H1 (cell line): Measurements from ENCODE around the gene ARMC5. TPM values are rescaled to one million over a fixed set of nuclear protein-coding genes. Genes with fewer than 3 reads are reported as not detected.

Experiments
- CTCF ChIA-PET: fragments of 300-600 bp; sonication (Branson Sonifier 250); formaldehyde crosslinking; loops from one replicate; lab custom pipeline; 2021; ENCODE audit not compliant: partially characterized antibody; lab: Charles Lee
- POLR2A ChIA-PET: fragments of 300-600 bp; sonication (Branson Sonifier 250); formaldehyde crosslinking; loops from one replicate; lab custom pipeline; 2021; ENCODE audit warnings: inconsistent platforms; ENCODE audit not compliant: partially characterized antibody; lab: Charles Lee
- DNase-seq, 2 experiments: peaks; one replicate each; pipeline versions ENCODE4 v3.0.0 to v3.0.0-alpha.2; 2010 to 2022; ENCODE audit warnings: low spot score in 2 of 2, low read depth in 1 of 2, mixed read lengths in 1 of 2
- FAIRE-seq: peaks from 2 replicates; lab custom pipeline; 2011; peaks lifted over from hg19 to GRCh38; lab: Jason Lieb, UNC
- H2AFZ ChIP-seq: 2 replicates; pipeline ENCODE4 v1.8.1; 2012; ENCODE audit warnings: low read length, inconsistent platforms
- H2AK5ac ChIP-seq: 2 replicates; pipeline ENCODE4 v1.6.1; 2013; ENCODE audit warnings: low read depth, low read length
- H2BK120ac ChIP-seq: replicated peaks from 2 replicates; pipeline ENCODE3; 2013; ENCODE audit warnings: low read depth, low read length, inconsistent platforms
- H2BK12ac ChIP-seq: 2 replicates; pipeline ENCODE4 v1.6.1; 2013; ENCODE audit warnings: low read depth, low read length
- H2BK15ac ChIP-seq: 2 replicates; pipeline ENCODE4 v1.6.1; 2013; ENCODE audit warnings: low read length
- H2BK20ac ChIP-seq: 2 replicates; pipeline ENCODE4 v1.6.1; 2013; ENCODE audit warnings: low read length
- H2BK5ac ChIP-seq: 2 replicates; pipeline ENCODE4 v1.6.1; 2013; ENCODE audit warnings: low read depth, low read length
- H3K14ac ChIP-seq: 2 replicates; pipeline ENCODE4 v1.6.1; 2013; ENCODE audit warnings: inconsistent platforms; ENCODE audit not compliant: insufficient read length
- H3K18ac ChIP-seq: 2 replicates; pipeline ENCODE4 v1.6.1; 2013; ENCODE audit warnings: low read length; ENCODE audit errors: extremely low read depth
- H3K23ac ChIP-seq: 2 replicates; pipeline ENCODE4 v1.6.1; 2013; ENCODE audit warnings: inconsistent platforms; ENCODE audit not compliant: insufficient read length
- H3K23me2 ChIP-seq: 2 replicates; pipeline ENCODE4 v1.6.1; 2013; ENCODE audit warnings: low read depth, low read length
- H3K27ac ChIP-seq: 2 replicates; pipeline ENCODE4 v1.6.1; 2011; ENCODE audit warnings: low read depth, low read length, inconsistent platforms
- H3K27me3 ChIP-seq, 4 experiments: replicated peaks in 1 of 4; 1 replicate in 1 of 4; 2 replicates in 3 of 4; pipeline versions ENCODE4 v1.6.1 to v1.8.1; 2011 to 2013; ENCODE audit warnings: low read length in 3 of 4, mild to moderate bottlenecking in 3 of 4, inconsistent platforms in 2 of 4, mixed read lengths in 2 of 4, moderate library complexity in 1 of 4; ENCODE audit not compliant: control insufficient read depth in 3 of 4, insufficient read depth in 3 of 4; ENCODE audit errors: extremely low read depth in 1 of 4
- H3K36me3 ChIP-seq, 4 experiments: 2 replicates each; pipeline versions ENCODE4 v1.6.1 to v1.8.1; 2011 to 2013; ENCODE audit warnings: mild to moderate bottlenecking in 4 of 4, low read length in 3 of 4, moderate library complexity in 2 of 4, control low read depth in 1 of 4, inconsistent platforms in 1 of 4; ENCODE audit not compliant: insufficient read depth in 4 of 4, control insufficient read depth in 2 of 4
- H3K4ac ChIP-seq: replicated peaks from 2 replicates; pipeline ENCODE3; 2013; ENCODE audit warnings: low read length, low read depth, mixed read lengths, inconsistent platforms; ENCODE audit not compliant: insufficient read length
- H3K4me1 ChIP-seq, 4 experiments: replicated peaks in 1 of 4; 1 replicate in 1 of 4; 2 replicates in 3 of 4; pipeline versions ENCODE4 v1.6.1 to v1.8.1; 2011 to 2013; ENCODE audit warnings: low read length in 3 of 4, inconsistent platforms in 2 of 4, mixed read lengths in 1 of 4; ENCODE audit not compliant: insufficient read depth in 4 of 4, control insufficient read depth in 3 of 4
- H3K4me2 ChIP-seq, 2 experiments: 2 replicates each; pipeline versions ENCODE4 v1.6.1 to v1.8.1; 2011 to 2013; ENCODE audit warnings: low read depth in 2 of 2, low read length in 2 of 2, control low read depth in 1 of 2, inconsistent platforms in 1 of 2, mild to moderate bottlenecking in 1 of 2; ENCODE audit not compliant: insufficient read depth in 1 of 2
- H3K4me3 ChIP-seq, 4 experiments: fragments of 200-600, 300-600 bp in 1 of 4; sonication (generic), shearing (Covaris generic), sonication (Bioruptor Twin) in 1 of 4; 2 replicates each; pipeline versions ENCODE4 v1.5.1 to v1.8.1; 2011 to 2016; ENCODE audit warnings: low read length in 4 of 4, low read depth in 3 of 4, control low read depth in 2 of 4, inconsistent platforms in 2 of 4, mild to moderate bottlenecking in 2 of 4, mixed read lengths in 1 of 4, moderate library complexity in 1 of 4; ENCODE audit not compliant: insufficient read depth in 2 of 4; ENCODE audit errors: extremely low read depth in 1 of 4
- H3K56ac ChIP-seq: replicated peaks from 2 replicates; pipeline ENCODE3; 2013; ENCODE audit warnings: low read depth, mild to moderate bottlenecking, mixed read lengths, low read length, inconsistent platforms; ENCODE audit not compliant: insufficient read length
- H3K79me1 ChIP-seq: 2 replicates; pipeline ENCODE4 v1.6.1; 2013; ENCODE audit warnings: low read depth, low read length, control low read depth
- H3K79me2 ChIP-seq, 2 experiments: 2 replicates each; pipeline versions ENCODE4 v1.6.1 to v1.8.1; 2012 to 2013; ENCODE audit warnings: low read length in 2 of 2, mild to moderate bottlenecking in 2 of 2, inconsistent platforms in 1 of 2; ENCODE audit not compliant: insufficient read depth in 2 of 2, control insufficient read depth in 1 of 2
- H3K9ac ChIP-seq, 4 experiments: replicated peaks in 1 of 4; 1 replicate in 1 of 4; 2 replicates in 3 of 4; pipeline versions ENCODE4 v1.6.1 to v1.8.1; 2011 to 2013; ENCODE audit warnings: low read depth in 3 of 4, low read length in 3 of 4, control low read depth in 2 of 4, mild to moderate bottlenecking in 2 of 4, moderate library complexity in 2 of 4, inconsistent platforms in 1 of 4; ENCODE audit errors: extremely low read depth in 1 of 4
- H3K9me3 ChIP-seq, 2 experiments: 2 replicates each; pipeline versions ENCODE4 v1.6.1 to v1.8.1; 2012 to 2013; ENCODE audit warnings: mild to moderate bottlenecking in 2 of 2, moderate library complexity in 2 of 2, control low read depth in 1 of 2, inconsistent platforms in 1 of 2, low read depth in 1 of 2, low read length in 1 of 2, mixed read lengths in 1 of 2; ENCODE audit not compliant: insufficient read depth in 2 of 2
- H4K20me1 ChIP-seq, 2 experiments: replicated peaks in 1 of 2; 2 replicates each; pipeline versions ENCODE3 to v1.8.1; 2011 to 2013; ENCODE audit warnings: inconsistent platforms in 2 of 2, low read length in 2 of 2, mild to moderate bottlenecking in 1 of 2; ENCODE audit not compliant: insufficient read depth in 2 of 2, control insufficient read depth in 1 of 2
- H4K5ac ChIP-seq: 2 replicates; pipeline ENCODE4 v1.6.1; 2013; ENCODE audit warnings: low read length, low read depth, mixed read lengths, inconsistent platforms; ENCODE audit not compliant: insufficient read length
- H4K8ac ChIP-seq: 2 replicates; pipeline ENCODE4 v1.8.0; 2013; ENCODE audit warnings: mild to moderate bottlenecking, moderate library complexity, low read length, inconsistent platforms; ENCODE audit not compliant: insufficient read depth; ENCODE audit errors: extremely low read depth
- H4K91ac ChIP-seq: replicated peaks from 2 replicates; pipeline ENCODE3; 2013; ENCODE audit warnings: low read length, mixed read lengths, inconsistent platforms; ENCODE audit not compliant: insufficient read length
- CHD2 ChIP-seq: IDR thresholded peaks from 2 replicates; pipeline ENCODE4 v1.6.1; 2012; ENCODE audit warnings: low read length, improper control_type of control experiment
- WGBS, 2 experiments: shearing (Covaris generic) in 1 of 2; methylation state at CpG; one replicate each; pipeline versions ENCODE4 v1.1.6 to v1.1.7; 2013 to 2015; ENCODE audit warnings: low lambda C conversion rate in 2 of 2, mixed read lengths in 2 of 2, inconsistent platforms in 1 of 2, low coverage in 1 of 2, missing lambda C conversion rate in 1 of 2; ENCODE audit not compliant: insufficient replicate concordance in 2 of 2, insufficient coverage in 1 of 2, insufficient read length in 1 of 2; ENCODE audit errors: extremely low coverage in 1 of 2, missing lambda C conversion rate in 1 of 2; 5-methylcytosine and 5-hydroxymethylcytosine counted together
- polyA plus RNA-seq, 7 experiments: library from polyadenylated mRNA; depleted of rRNA in 3 of 7; stranded (reverse) in 5 of 7; unstranded in 2 of 7; fragments of >200 nt in 5 of 7; fragments of 200-250 nt in 2 of 7; gene quantifications; 1 replicate in 5 of 7; 2 replicates in 1 of 7; 4 replicates in 1 of 7; pipeline versions ENCODE4 v1.2.1 to v1.2.3, GENCODE V29; 2011 to 2013; ENCODE audit warnings: missing spikeins in 2 of 7, mixed read lengths in 2 of 7
- total RNA-seq: library from RNA; stranded (reverse); fragmentation: NEBNext Ultra II Directional; extraction: Animal tissue kit (Norgen Biotek cat#: 25700); gene quantifications from 2 replicates; pipeline ENCODE4 v1.2.1, GENCODE V29; 2021

Gene ARMC5
- total and polyA plus RNA-seq, 2 of the 8 experiments (the other 6 are each of a cell fraction or from before 2014, with no cell fraction given), result 7.8 to 8.7 TPM

- H3K79me2 ChIP-seq, result no peaks in the 10 kb centered on the region
- H2AFZ ChIP-seq, result no peak overlapping the region
- POLR2A ChIA-PET, result interaction anchor here (0.9 to 10.6 kb wide), 2 partner anchors 8 to 11 kb away, joined by 5 to 69 read pairs; partner anchors contain the start of gene RUSF1
- H4K20me1 ChIP-seq, result no peaks in the 10 kb centered on the region
- no peak overlapping the region for H3K56ac ChIP-seq
- no peak for TF ChIP-seq CHD2
- H3K79me1 ChIP-seq, result no peaks in the 10 kb centered on the region
- no peak overlapping the region for H3K9ac ChIP-seq
- H3K23ac ChIP-seq, result no peak overlapping the region
- H3K4me1 ChIP-seq, result peaks cover 0 to 4% (median 0%) of the 10 kb centered on the region in 4 experiments; a peak in 3 of 7 replicates
- no peak overlapping the region for H2BK12ac ChIP-seq
- H3K27me3 ChIP-seq, result no peaks in the 10 kb centered on the region
- H3K4me2 ChIP-seq, result no peak overlapping the region
- H3K18ac ChIP-seq, result no peak overlapping the region
- no peak overlapping the region for H3K27ac ChIP-seq
- FAIRE-seq (no peak), DNase-seq (no peak)
- peaks cover 0 to 9% (median under 1%) of the 10 kb centered on the region in 4 experiments; a peak in 2 of 8 replicates for H3K36me3 ChIP-seq
- no peaks in the 10 kb centered on the region for H3K9me3 ChIP-seq
- no peak overlapping the region for H3K4me3 ChIP-seq
- H3K23me2 ChIP-seq, result no peaks in the 10 kb centered on the region
- H2BK15ac ChIP-seq, result no peak overlapping the region
- no peak overlapping the region for H2BK120ac ChIP-seq
- H4K8ac ChIP-seq, result no peak overlapping the region
- H3K4ac ChIP-seq, result no peak overlapping the region
- H2BK5ac ChIP-seq, result no peak overlapping the region
- no peak overlapping the region for H4K5ac ChIP-seq
- WGBS, 2 experiments, result 92% methylated on average over 10 of the region's 10 CpGs; no CpG with 5 or more reads in 1 of the 2 experiments
- no peak overlapping the region for H4K91ac ChIP-seq
- CTCF ChIA-PET, result interaction anchor here (0.7 to 1.7 kb wide), 3 partner anchors 8 to 218 kb away, joined by 3 to 6 read pairs (median 3); partner anchors contain the start of gene RUSF1
- H2AK5ac ChIP-seq, result no peak overlapping the region
- no peak overlapping the region for H2BK20ac ChIP-seq
- H3K14ac ChIP-seq, result no peak overlapping the region
Observed at GRCh38 chr16:31496670-31497069, 37.4 kb downstream of the ARMC5 start.
